Mucosa of rectum (tissue), 2 donors: Measurements from ENCODE around the gene WDFY3.

Experiments
- H3K27ac ChIP-seq, 2 donors: one replicate each; pipeline ENCODE4 v1.7.0; 2013; ENCODE audit warnings: inconsistent platforms in 2 of 2, low read depth in 2 of 2, low read length in 2 of 2
- H3K27me3 ChIP-seq, 2 donors: one replicate each; pipeline ENCODE4 v1.7.0; 2013; ENCODE audit warnings: low read length in 2 of 2; ENCODE audit not compliant: control insufficient read depth in 2 of 2, insufficient read depth in 2 of 2
- H3K36me3 ChIP-seq, 2 donors: one replicate each; pipeline ENCODE4 v1.7.0; 2013; ENCODE audit warnings: low read length in 2 of 2; ENCODE audit not compliant: control insufficient read depth in 2 of 2, insufficient read depth in 2 of 2
- H3K4me1 ChIP-seq, 2 donors: one replicate each; pipeline ENCODE4 v1.7.0; 2013; ENCODE audit warnings: low read length in 2 of 2, mild to moderate bottlenecking in 1 of 2; ENCODE audit not compliant: control insufficient read depth in 2 of 2, insufficient read depth in 2 of 2
- H3K4me3 ChIP-seq, 2 donors: one replicate each; pipeline ENCODE4 v1.7.0; 2013; ENCODE audit warnings: low read length in 2 of 2
- H3K9ac ChIP-seq, 2 donors: one replicate each; pipeline ENCODE4 v1.7.0; 2013; ENCODE audit warnings: low read length in 2 of 2, low read depth in 1 of 2, mild to moderate bottlenecking in 1 of 2
- H3K9me3 ChIP-seq, 2 donors: one replicate each; pipeline ENCODE4 v1.7.0; 2013; ENCODE audit warnings: low read length in 2 of 2; ENCODE audit not compliant: control insufficient read depth in 2 of 2
- donor health status: healthy.
- donor health status: Normal muscosa, but diverticular disease.

WDFY3 gene

DNA sequence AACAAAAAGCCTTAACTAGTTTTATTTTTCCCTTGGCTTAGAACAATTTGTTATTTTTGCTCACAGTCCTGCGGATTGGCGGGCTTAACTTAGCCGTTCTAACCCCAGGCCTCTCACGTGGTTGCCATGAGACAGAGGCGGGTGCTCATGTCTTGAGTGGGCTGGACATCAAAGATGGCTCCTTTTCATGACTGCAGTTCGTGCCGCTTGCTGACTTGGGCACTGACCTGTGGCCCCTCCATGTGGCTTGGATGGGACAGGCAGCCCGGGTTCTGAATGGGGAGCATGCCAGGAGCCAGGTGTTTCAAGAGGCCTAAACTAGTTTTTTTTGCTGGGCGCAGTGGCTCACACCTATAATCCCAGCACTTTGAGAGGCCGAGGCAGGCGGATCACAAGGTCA is 342.8 kb downstream of the WDFY3 start:
- Histone ChIP-seq H3K9ac (no peak overlapping the region), H3K4me1 (no peaks in the 10 kb centered on the region), H3K4me3 (no peak overlapping the region), H3K27me3 (no peaks in the 10 kb centered on the region), H3K9me3 (no peaks in the 10 kb centered on the region), H3K36me3 (peaks cover 2 to 4% of the 10 kb centered on the region in 2 donors), H3K27ac (no peak overlapping the region)

DNA sequence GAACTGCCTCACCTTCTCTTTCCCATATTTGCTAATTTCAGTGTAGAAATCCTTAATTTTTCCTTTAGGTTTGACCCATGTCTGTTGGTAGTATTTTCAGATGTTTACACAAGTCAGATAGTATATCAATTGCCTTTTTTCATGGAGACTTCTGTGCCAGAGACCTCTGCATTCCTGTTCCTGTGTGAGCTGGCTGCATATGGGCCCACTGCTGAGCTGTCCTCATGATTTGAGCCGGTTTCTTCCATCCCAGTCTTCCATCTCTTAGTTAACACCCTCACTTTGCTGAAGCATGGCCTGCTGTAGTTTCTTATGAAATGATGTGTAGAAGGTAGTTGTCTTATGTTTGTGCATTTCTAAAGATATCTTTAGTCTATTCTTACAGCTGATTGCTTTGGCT is 343.5 kb downstream of the WDFY3 start:
- Histone ChIP-seq H3K27ac (no peak overlapping the region), H3K9ac (no peak overlapping the region), H3K4me1 (no peaks in the 10 kb centered on the region), H3K4me3 (no peak overlapping the region), H3K27me3 (no peaks in the 10 kb centered on the region), H3K36me3 (peaks cover 4 to 7% of the 10 kb centered on the region in 2 donors), H3K9me3 (no peaks in the 10 kb centered on the region)
